ENCODE results near the gene C15orf40.

DNA sequence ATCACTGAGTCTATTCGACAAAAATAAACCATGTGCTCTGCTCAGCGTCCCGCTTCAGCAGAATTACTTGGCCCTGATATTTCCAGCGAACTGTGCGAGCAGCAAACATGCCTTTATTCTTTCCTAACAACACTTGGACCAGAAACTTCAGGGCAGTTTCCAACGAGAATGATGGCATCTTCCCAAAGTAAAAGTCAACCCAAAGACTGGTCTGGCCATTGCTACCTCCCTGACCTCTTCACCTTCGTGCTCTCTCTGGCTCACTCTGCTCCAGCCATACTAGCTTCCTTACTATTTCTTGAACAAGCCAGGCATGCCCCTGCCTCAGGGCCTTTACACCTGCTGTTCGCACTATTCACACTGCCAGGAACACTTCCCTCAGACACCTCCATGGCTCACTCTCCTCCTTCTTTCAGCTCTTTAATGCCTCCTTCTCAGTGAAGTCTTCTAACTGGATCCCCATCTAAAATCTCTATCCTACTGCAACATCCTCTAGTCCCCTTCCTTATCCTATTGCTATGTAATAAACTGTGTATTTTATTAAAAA lies 65.2 kb downstream of the C15orf40 start:
- TF ChIP-seq, protein P1, sequence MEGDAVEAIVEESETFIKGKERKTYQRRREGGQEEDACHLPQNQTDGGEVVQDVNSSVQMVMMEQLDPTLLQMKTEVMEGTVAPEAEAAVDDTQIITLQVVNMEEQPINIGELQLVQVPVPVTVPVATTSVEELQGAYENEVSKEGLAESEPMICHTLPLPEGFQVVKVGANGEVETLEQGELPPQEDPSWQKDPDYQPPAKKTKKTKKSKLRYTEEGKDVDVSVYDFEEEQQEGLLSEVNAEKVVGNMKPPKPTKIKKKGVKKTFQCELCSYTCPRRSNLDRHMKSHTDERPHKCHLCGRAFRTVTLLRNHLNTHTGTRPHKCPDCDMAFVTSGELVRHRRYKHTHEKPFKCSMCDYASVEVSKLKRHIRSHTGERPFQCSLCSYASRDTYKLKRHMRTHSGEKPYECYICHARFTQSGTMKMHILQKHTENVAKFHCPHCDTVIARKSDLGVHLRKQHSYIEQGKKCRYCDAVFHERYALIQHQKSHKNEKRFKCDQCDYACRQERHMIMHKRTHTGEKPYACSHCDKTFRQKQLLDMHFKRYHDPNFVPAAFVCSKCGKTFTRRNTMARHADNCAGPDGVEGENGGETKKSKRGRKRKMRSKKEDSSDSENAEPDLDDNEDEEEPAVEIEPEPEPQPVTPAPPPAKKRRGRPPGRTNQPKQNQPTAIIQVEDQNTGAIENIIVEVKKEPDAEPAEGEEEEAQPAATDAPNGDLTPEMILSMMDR (IDR thresholded peaks at IDR 0.05), result no peak
- no peak for TF ChIP-seq POLR2AphosphoS5 (IDR thresholded peaks at IDR 0.05)

All from breast epithelium (tissue), 3 donors.